Measurements from ENCODE around the gene LTBP2. TPM values are rescaled to one million over a fixed set of nuclear protein-coding genes. Genes with fewer than 3 reads are reported as not detected.

Gene LTBP2
- total RNA-seq, 2 experiments from 2014 or later: 0.04 to 0.05 TPM

DNA sequence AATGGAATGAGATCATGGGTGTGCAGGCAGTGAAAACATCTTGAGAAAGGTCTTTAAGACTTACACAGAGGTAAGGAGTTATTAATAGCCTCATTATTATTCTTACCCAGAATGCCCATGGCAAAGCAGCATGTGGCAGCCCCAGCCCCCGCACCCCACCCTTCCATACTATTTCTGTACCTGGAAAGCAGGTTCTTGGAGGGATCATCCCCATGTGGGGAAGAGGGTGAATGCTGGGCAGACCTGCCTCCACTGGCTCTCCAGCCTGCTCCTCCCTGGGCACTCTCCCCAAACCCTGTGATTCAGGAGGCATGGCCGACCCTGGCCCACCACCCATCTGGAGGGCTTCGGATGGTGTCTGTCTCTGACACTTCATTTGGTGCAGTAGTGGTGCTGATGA is 147.3 kb downstream of the LTBP2 start:
- no peaks in the 10 kb centered on the region for H3K9me3 Mint-ChIP-seq
- peaks cover 1% of the 10 kb centered on the region for H3K27me3 Mint-ChIP-seq
- intact Hi-C loops (cut with micrococcal nuclease): no loop called here
- H3K36me3 Mint-ChIP-seq (ENCODE audit: low read depth): no peaks in the 10 kb centered on the region
- DNase-seq: no peak
- ChIA-PET POLR2A (interaction anchor here (0.7 kb wide), 1 partner anchor 94 kb away, joined by 3 read pairs; no protein-coding TSS in a partner anchor), CTCF (no interaction called here)
- no peak for ATAC-seq
- no peak overlapping the region for H3K27ac Mint-ChIP-seq
- no peak overlapping the region for H3K4me3 Mint-ChIP-seq
- TF ChIP-seq, protein P1, sequence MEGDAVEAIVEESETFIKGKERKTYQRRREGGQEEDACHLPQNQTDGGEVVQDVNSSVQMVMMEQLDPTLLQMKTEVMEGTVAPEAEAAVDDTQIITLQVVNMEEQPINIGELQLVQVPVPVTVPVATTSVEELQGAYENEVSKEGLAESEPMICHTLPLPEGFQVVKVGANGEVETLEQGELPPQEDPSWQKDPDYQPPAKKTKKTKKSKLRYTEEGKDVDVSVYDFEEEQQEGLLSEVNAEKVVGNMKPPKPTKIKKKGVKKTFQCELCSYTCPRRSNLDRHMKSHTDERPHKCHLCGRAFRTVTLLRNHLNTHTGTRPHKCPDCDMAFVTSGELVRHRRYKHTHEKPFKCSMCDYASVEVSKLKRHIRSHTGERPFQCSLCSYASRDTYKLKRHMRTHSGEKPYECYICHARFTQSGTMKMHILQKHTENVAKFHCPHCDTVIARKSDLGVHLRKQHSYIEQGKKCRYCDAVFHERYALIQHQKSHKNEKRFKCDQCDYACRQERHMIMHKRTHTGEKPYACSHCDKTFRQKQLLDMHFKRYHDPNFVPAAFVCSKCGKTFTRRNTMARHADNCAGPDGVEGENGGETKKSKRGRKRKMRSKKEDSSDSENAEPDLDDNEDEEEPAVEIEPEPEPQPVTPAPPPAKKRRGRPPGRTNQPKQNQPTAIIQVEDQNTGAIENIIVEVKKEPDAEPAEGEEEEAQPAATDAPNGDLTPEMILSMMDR (IDR thresholded peaks at IDR 0.05): no peak
- no peaks in the 10 kb centered on the region for H3K4me1 Mint-ChIP-seq (ENCODE audit: low read depth)

DNA sequence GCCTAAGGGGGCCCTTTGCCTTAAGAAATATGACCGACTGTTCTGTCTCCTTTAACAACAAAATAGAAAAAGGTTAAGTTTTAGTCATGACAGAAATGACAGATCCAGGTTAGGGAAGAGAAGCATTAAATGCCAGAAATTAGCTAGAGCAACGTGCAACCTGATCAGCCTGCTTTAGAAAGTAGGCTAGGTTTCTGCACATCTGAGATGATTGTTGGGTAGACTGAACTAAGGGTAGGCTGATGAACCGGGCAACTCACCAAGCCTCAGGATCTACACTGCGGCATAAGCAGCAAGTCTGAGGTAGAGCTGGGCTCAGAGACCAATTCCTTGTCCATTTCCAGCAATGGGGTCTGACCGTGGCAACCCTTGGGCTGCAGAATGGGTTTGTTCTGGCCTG is 148.3 kb downstream of the LTBP2 start:
- Mint-ChIP-seq H3K27me3 (peaks cover 1% of the 10 kb centered on the region), H3K4me3 (no peak overlapping the region), H3K27ac (no peak overlapping the region), H3K4me1 (ENCODE audit: low read depth) (no peaks in the 10 kb centered on the region), H3K9me3 (no peaks in the 10 kb centered on the region), H3K36me3 (ENCODE audit: low read depth) (no peaks in the 10 kb centered on the region)
- CTCF ChIA-PET: no interaction called here
- intact Hi-C loops (cut with micrococcal nuclease): no loop called here
- no peak for ATAC-seq
- TF ChIP-seq, protein P1 (IDR thresholded peaks at IDR 0.05): no peak
- POLR2A ChIA-PET: interaction anchor here (1.1 to 1.3 kb wide), 2 partner anchors 11 to 63 kb away, joined by 3 read pairs; no protein-coding TSS in a partner anchor
- DNase-seq: no peak

DNA sequence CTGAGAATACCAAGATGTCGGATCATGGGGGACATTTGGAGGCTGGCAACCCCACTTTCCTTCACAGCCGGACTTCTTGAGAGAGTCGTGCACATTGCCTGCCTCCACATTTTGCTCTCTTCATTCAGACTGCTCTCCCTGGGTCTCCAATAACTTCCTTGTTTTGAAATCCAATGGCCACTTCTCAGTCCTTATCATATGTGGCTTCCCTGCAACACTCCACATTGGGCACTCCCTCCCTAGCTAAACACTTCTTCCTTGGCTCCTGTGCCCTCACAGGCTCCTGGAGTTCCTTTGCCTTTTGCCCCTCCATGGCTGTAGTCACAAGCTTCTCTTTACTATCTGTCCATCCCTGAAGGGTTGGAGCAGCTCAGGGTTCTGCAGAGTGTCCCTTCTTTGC is 149.0 kb downstream of the LTBP2 start:
- H3K4me3 Mint-ChIP-seq: no peak overlapping the region
- ChIA-PET POLR2A (interaction anchor here (0.6 to 1.3 kb wide), 2 partner anchors 63 to 1266 kb away, joined by 3 read pairs; no protein-coding TSS in a partner anchor), CTCF (no interaction called here)
- H3K9me3 Mint-ChIP-seq: no peaks in the 10 kb centered on the region
- TF ChIP-seq, protein P1 (IDR thresholded peaks at IDR 0.05): no peak
- no peaks in the 10 kb centered on the region for H3K4me1 Mint-ChIP-seq (ENCODE audit: low read depth)
- no peaks in the 10 kb centered on the region for H3K36me3 Mint-ChIP-seq (ENCODE audit: low read depth)
- no peak overlapping the region for H3K27ac Mint-ChIP-seq
- intact Hi-C loops (cut with micrococcal nuclease): no loop called here
- peaks cover 1% of the 10 kb centered on the region for H3K27me3 Mint-ChIP-seq
- DNase-seq (no peak), ATAC-seq (no peak)

DNA sequence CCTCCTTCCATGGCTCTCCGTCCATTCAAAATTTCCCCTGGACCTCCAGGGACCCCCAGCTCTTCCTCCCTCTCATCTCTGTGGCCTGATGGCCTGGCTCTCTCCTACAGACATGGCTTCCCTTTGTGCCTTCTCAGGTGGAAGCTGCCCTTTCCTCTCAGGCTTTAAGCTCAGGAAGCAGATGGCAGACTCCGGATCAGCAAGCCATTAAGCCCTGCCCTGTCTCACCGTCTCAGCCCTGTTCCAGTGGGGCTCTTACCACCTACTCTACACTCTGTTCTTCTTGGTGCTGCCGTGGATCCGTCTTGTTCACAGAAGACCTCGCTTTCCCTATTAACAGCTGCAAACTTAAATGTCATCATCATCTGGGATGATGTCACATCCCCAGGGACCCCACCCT is 152.1 kb downstream of the LTBP2 start:
- no peaks in the 10 kb centered on the region for H3K4me1 Mint-ChIP-seq (ENCODE audit: low read depth)
- POLR2A ChIA-PET: no interaction called here
- DNase-seq (no peak), ATAC-seq (no peak)
- CTCF ChIA-PET: interaction anchor here (1.0 kb wide), 2 partner anchors 9 to 41 kb away, joined by 3 read pairs; no protein-coding TSS in a partner anchor
- TF ChIP-seq, protein P1 (IDR thresholded peaks at IDR 0.05): no peak
- no peak overlapping the region for H3K27ac Mint-ChIP-seq
- H3K27me3 Mint-ChIP-seq: peaks cover 1% of the 10 kb centered on the region
- H3K9me3 Mint-ChIP-seq: no peaks in the 10 kb centered on the region
- no peaks in the 10 kb centered on the region for H3K36me3 Mint-ChIP-seq (ENCODE audit: low read depth)
- intact Hi-C loops (cut with micrococcal nuclease): no loop called here
- no peak overlapping the region for H3K4me3 Mint-ChIP-seq

DNA sequence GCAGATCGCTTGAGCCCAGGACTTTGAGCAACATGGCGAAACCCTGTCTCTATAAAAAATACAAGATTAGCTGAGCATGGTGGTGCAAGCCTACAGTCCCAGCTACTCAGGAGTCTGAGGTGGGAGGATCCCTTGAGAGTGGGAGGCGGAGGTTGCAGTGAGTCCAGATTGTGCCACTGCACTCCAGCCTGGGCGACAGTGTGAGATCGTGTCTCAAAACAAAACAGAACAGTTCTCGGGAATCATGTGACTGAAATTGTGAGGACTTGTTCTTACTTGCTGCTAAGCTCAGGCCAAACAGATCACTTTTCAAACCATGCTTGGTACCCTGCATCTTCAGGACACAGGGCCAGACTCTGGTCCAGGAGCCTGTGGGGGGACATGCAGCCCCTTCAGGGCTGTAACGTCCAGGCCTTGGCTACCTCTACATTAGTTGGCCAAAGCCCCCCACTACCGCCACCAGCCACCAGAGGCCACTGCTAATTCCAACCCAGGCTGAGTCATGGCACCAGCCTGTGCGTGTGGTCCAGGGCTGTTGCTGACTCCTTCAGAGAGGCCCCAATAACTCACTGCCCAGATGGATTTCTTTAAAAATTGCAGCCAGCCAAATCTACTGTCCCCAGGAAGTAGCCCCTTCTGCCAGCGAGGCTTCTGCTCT is 152.6 kb downstream of the LTBP2 start:
- H3K4me1 Mint-ChIP-seq (ENCODE audit: low read depth): no peaks in the 10 kb centered on the region

More for the DNA sequence above, 152.6 kb downstream of the LTBP2 start:
- Mint-ChIP-seq H3K27ac (no peak overlapping the region), H3K36me3 (ENCODE audit: low read depth) (no peaks in the 10 kb centered on the region), H3K4me3 (no peak overlapping the region), H3K27me3 (peaks cover 1% of the 10 kb centered on the region), H3K9me3 (no peaks in the 10 kb centered on the region)
- POLR2A ChIA-PET: interaction anchor here (0.7 kb wide), 1 partner anchor 17 kb away, joined by 3 read pairs; no protein-coding TSS in a partner anchor
- intact Hi-C loops (cut with micrococcal nuclease): no loop called here
- TF ChIP-seq, protein P1 (IDR thresholded peaks at IDR 0.05): no peak
- CTCF ChIA-PET: interaction anchor here (0.8 to 1.2 kb wide), 4 partner anchors 8 to 95 kb away, joined by 3 read pairs; no protein-coding TSS in a partner anchor
- ATAC-seq (peak; percentile 90), DNase-seq (peak; percentile 56)
